ENCODE measurements around the gene EXOSC9.

Gene EXOSC9

GRCh38 chr4:121789960-121790829 is 10.9 kb upstream of the EXOSC9 start:
- peak; percentile 74 for DNase-seq

- DNase-seq, result no peak
Observed at GRCh38 chr4:121790976-121791375, 10.1 kb upstream of the EXOSC9 start.

- DNase-seq, result no peak
Observed at GRCh38 chr4:121791481-121791880, 9.6 kb upstream of the EXOSC9 start.

- no peak for DNase-seq
Observed at GRCh38 chr4:121792966-121793365, 8.2 kb upstream of the EXOSC9 start.

GRCh38 chr4:121794505-121795188 is 6.5 kb upstream of the EXOSC9 start:
- peak; percentile 30 for DNase-seq

- no peak for DNase-seq
Observed at GRCh38 chr4:121796283-121796682, 4.8 kb upstream of the EXOSC9 start.

- DNase-seq, result no peak
Observed at GRCh38 chr4:121799208-121799823, 1.8 kb upstream of the EXOSC9 start.

- no peak for DNase-seq
Observed at GRCh38 chr4:121799867-121800501, 1.1 kb upstream of the EXOSC9 start.

GRCh38 chr4:121800638-121800960 is 524 bp upstream of the EXOSC9 start:
- DNase-seq, result no peak

GRCh38 chr4:121801715-121802075 is 572 bp downstream of the EXOSC9 start:
- no peak for DNase-seq

GRCh38 chr4:121806411-121806810 is 5.3 kb downstream of the EXOSC9 start:
- no peak for DNase-seq

GRCh38 chr4:121811122-121811521 is 10.0 kb downstream of the EXOSC9 start:
- DNase-seq, result no peak

GRCh38 chr4:121814756-121815155 is 13.6 kb downstream of the EXOSC9 start:
- no peak for DNase-seq

GRCh38 chr4:121817006-121817405 is 15.9 kb downstream of the EXOSC9 start:
- no peak for DNase-seq

- no peak for DNase-seq
Observed at GRCh38 chr4:121817701-121818100, 16.6 kb downstream of the EXOSC9 start.

- DNase-seq, result no peak
Observed at GRCh38 chr4:121818215-121818614, 17.1 kb downstream of the EXOSC9 start.

GRCh38 chr4:121819216-121819965 is 18.3 kb downstream of the EXOSC9 start:
- DNase-seq, result no peak

- DNase-seq, result no peak
Observed at GRCh38 chr4:121822047-121822446, 20.9 kb downstream of the EXOSC9 start.

GRCh38 chr4:121822796-121823504 is 21.8 kb downstream of the EXOSC9 start:
- peak; percentile 9 for DNase-seq

GRCh38 chr4:121823505-121824170 is 22.5 kb downstream of the EXOSC9 start, which contains the start of gene CCNA2:
CCNA2 (minus strand) TSS chr4:121823883; CDS start chr4:121823628, 255 bp downstream.
- DNase-seq, result peak; percentile 93

- DNase-seq, result no peak
Observed at GRCh38 chr4:121824171-121824527, 23.0 kb downstream of the EXOSC9 start.
